ENCODE data around the gene FAM72D.
"Not testable (repeated sequence)": the region's sequence is repeated elsewhere in the genome, so short reads cannot be mapped to it uniquely, and the experiment has no call there.

The FAM72D gene

DNA sequence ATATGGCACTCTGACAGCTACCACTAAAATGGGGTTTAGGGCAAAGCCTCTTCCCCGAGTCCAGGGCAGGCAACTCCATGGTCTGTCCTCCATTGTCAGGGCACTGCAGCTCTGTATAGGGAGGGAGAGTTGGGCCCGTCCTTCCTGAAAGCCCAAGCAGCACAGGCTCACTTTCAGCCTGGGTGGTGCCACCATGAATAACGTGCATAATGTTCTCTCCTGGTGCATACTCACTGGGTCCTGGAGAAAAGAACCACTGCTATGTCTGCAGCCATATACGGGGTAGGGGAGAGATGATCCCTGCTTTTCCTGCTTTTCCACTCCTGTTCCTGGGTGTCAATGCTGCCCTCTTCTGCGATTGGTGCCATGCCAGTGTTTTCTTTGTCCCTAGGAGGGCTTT, 60.1 kb downstream of the FAM72D start:
- not testable (repeated sequence) for DNase-seq

DNA sequence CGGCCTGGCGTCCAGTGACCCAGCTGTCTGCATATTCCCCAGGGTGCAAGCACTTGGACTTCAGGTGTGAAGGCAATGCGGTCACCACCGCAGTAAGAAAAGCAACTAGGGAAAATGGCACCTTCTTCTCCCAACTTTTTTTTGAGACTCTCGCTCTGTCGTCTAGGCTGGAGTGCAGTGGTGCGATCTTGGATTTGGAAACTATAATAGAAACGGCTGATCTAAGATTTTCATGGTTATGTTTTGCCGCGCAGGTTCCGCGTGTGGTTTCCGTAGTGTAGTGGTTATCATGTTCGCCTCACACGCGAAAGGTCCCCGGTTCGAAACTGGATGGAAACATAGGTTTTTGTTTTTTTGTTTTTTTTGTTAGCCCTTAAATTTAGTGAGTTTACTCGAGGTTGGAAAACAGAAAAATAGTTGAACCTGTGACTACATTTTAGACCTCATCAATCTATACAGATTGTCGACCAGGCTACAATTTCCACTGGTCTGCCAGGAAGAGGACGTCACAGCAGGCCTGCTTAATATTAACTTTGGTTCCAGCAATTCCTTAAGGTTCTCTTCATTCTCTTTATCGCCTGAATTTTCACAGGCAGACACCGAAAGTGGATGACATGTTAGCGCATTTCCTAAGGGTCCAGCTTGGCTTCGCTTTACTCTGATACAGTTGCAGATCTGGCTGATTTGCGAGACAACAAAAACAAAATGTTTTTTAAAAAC, 61.3 kb downstream of the FAM72D start:
- peak in 2 of 4 experiments; percentile 7 to 19 for DNase-seq

DNA sequence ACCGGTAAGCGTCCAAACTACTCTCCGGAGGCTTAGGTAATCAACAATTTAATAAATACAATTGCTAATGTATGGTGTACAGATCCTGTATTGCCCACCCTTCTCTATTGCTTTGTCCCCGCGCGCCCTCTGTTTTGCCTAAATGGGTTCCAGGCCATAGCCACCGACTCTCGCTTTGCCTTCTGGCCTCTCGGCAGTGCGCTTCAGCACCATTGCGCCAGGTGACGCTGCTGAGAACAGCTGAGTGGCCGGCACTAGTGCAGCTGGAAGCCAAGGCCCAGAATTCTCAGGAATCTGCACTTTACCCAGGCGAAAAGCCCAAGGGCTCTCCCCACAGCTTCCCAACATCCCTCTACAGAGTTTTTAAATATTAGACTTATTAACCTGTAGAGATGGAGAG, 61.9 kb downstream of the FAM72D start:
- DNase-seq, result not testable (repeated sequence)

DNA sequence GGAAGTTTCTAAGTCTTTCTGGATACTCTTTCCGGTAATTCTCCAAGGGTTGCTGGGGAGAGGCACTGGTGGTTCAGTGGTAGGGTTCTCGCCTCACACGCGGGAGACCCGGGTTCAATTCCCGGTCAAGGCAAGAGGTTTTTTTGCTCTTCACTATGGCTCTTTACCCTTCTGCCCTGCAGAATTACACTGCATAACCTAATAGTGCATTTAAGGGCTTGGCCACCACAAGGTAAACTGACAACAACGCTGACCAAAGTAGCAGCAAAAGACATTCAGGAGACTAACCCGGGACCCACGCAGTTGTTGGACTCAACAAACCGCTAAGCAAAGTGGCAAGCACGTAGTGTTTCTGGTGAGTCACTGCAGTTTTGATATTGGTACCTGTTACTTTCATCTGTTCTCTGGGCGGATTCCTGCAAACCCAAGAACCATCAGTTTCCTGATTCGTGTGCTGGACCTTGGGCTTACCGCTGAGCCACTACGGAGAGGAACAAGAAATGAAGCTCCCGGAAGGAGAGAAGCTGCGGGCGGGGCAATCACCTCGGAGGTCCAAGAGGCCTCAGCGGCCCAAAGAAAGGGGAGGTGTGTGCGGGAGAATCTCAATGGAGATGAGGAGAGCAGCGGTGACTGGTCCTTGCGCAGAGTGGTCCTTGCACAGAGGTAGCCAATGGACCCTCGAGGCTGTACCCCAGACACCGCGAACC, 65.4 kb downstream of the FAM72D start:
- not testable (repeated sequence) for DNase-seq

Data from activated naive CD4-positive, alpha-beta T cell (primary cell).